Hepatocyte (in vitro differentiated cells): ENCODE results near the gene KRT78. TPM values are rescaled to one million over a fixed set of nuclear protein-coding genes. Genes with fewer than 3 reads are reported as not detected.
A peak's percentile ranks its signal among the peaks of the same experiment; 100 is the strongest.

Experiments used
- DNase-seq: peaks from one replicate; pipeline ENCODE4 v3.0.0-alpha.2; 2016; ENCODE audit warnings: low spot score
- H2AFZ ChIP-seq: fragments of 200-600 bp; sonication (generic); 2 replicates; pipeline ENCODE4 v1.6.0; 2016; ENCODE audit warnings: antibody characterized with exemption, mild to moderate bottlenecking
- H3K27ac ChIP-seq: fragments of 200-600 bp; sonication (generic); 2 replicates; pipeline ENCODE4 v1.5.1; 2016; ENCODE audit warnings: mild to moderate bottlenecking
- H3K27me3 ChIP-seq: fragments of 200-600 bp; sonication (generic); 2 replicates; pipeline ENCODE4 v1.6.1; 2016
- H3K36me3 ChIP-seq: fragments of 200-600 bp; sonication (generic); replicated peaks from 2 replicates; pipeline ENCODE4 v1.5.1; 2016; ENCODE audit warnings: low read depth; ENCODE audit not compliant: insufficient read depth
- H3K4me1 ChIP-seq: fragments of 200-600 bp; sonication (generic); 2 replicates; pipeline ENCODE4 v1.5.1; 2016; ENCODE audit warnings: mild to moderate bottlenecking, moderate library complexity; ENCODE audit not compliant: insufficient read depth
- H3K4me2 ChIP-seq: fragments of 200-600 bp; sonication (generic); 2 replicates; pipeline ENCODE4 v1.6.0; 2016
- H3K4me3 ChIP-seq: fragments of 200-600 bp; sonication (generic); 2 replicates; pipeline ENCODE4 v1.5.1; 2016; ENCODE audit warnings: mild to moderate bottlenecking
- H3K79me2 ChIP-seq: fragments of 200-600 bp; sonication (generic); 2 replicates; pipeline ENCODE4 v1.6.0; 2017; ENCODE audit warnings: mild to moderate bottlenecking
- H3K9me2 ChIP-seq: fragments of 200-600 bp; sonication (generic); replicated peaks from 2 replicates; pipeline ENCODE4 v1.6.0; 2017; ENCODE audit warnings: mild to moderate bottlenecking; ENCODE audit not compliant: insufficient read depth
- H3K9me3 ChIP-seq: fragments of 200-600 bp; sonication (generic); 2 replicates; pipeline ENCODE4 v1.5.1; 2016; ENCODE audit warnings: low read depth, mild to moderate bottlenecking
- H4K20me1 ChIP-seq: fragments of 200-600 bp; sonication (generic); 2 replicates; pipeline ENCODE4 v1.6.0; 2016; ENCODE audit warnings: mild to moderate bottlenecking; ENCODE audit not compliant: insufficient read depth, poor library complexity, severe bottlenecking
- EZH2 ChIP-seq: fragments of 200-600 bp; sonication (generic); IDR thresholded peaks from 2 replicates; pipeline ENCODE4 v1.6.1; 2016; ENCODE audit warnings: antibody characterized with exemption, mild to moderate bottlenecking, borderline replicate concordance
- EZH2phosphoT487 ChIP-seq: fragments of 200-600 bp; sonication (generic); IDR thresholded peaks from one replicate; pipeline ENCODE4 v1.6.1; 2018; ENCODE audit warnings: antibody characterized with exemption, mild to moderate bottlenecking, low read depth, moderate library complexity; ENCODE audit not compliant: unreplicated experiment, severe bottlenecking
- WGBS: methylation state at CpG from one replicate; pipeline ENCODE4 v1.1.6; 2016; ENCODE audit warnings: low lambda C conversion rate; ENCODE audit errors: missing lambda C conversion rate; 5-methylcytosine and 5-hydroxymethylcytosine counted together
- polyA plus RNA-seq: library from polyadenylated mRNA; unstranded; fragments of >200 nt; fragmentation: Nextera tagmentation; extraction: Ambion mirVana; gene quantifications from 2 replicates; pipeline ENCODE4 v1.2.1, GENCODE V29; 2016
- total RNA-seq: library from RNA; depleted of rRNA; stranded (reverse); fragments of >200 nt; gene quantifications from 2 replicates; pipeline ENCODE4 v1.2.3, GENCODE V29; 2014
- TF ChIP-seq, protein P1 (sequence below): fragments of 200-600 bp; sonication (generic); IDR thresholded peaks from 2 replicates; pipeline ENCODE4 v1.5.1; 2016; ENCODE audit warnings: antibody characterized with exemption, mild to moderate bottlenecking; ENCODE audit not compliant: poor library complexity

KRT78 gene
- total and polyA plus RNA-seq, 2 experiments from 2014 or later, result not detected

DNA sequence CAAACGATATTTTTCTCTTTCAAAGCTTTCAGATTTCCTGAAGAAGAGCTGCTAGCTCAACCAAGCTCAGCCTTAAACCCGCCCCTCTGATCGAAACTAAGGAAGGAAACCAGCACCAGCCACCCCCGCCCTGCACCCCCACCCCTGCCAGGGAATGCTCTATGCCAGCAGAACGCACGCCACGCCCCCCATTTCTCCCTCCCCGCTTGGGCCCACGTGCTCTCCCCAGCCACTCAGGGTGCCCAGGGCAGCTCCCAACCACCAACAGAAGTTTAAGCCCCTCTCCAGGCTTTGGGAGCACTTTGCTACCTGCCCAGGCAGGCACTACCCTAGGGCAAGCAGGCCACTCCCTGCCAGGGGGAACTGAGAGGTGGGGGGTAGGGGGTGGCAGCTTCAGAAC lies 18.8 kb upstream of the KRT78 start:
- H3K36me3 ChIP-seq, result no peaks in the 10 kb centered on the region
- 53% methylated on average over 7 of the region's 9 CpGs for WGBS
- H3K4me1 ChIP-seq, result peaks cover 20% of the 10 kb centered on the region
- H3K79me2 ChIP-seq, result no peaks in the 10 kb centered on the region
- H2AFZ ChIP-seq, result no peak overlapping the region
- H3K4me3 ChIP-seq, result no peak overlapping the region
- no peak overlapping the region for H3K27ac ChIP-seq
- no peak for DNase-seq
- H4K20me1 ChIP-seq, result no peaks in the 10 kb centered on the region
- H3K9me2 ChIP-seq, result no peaks in the 10 kb centered on the region
- no peaks in the 10 kb centered on the region for H3K27me3 ChIP-seq
- TF ChIP-seq, protein P1, sequence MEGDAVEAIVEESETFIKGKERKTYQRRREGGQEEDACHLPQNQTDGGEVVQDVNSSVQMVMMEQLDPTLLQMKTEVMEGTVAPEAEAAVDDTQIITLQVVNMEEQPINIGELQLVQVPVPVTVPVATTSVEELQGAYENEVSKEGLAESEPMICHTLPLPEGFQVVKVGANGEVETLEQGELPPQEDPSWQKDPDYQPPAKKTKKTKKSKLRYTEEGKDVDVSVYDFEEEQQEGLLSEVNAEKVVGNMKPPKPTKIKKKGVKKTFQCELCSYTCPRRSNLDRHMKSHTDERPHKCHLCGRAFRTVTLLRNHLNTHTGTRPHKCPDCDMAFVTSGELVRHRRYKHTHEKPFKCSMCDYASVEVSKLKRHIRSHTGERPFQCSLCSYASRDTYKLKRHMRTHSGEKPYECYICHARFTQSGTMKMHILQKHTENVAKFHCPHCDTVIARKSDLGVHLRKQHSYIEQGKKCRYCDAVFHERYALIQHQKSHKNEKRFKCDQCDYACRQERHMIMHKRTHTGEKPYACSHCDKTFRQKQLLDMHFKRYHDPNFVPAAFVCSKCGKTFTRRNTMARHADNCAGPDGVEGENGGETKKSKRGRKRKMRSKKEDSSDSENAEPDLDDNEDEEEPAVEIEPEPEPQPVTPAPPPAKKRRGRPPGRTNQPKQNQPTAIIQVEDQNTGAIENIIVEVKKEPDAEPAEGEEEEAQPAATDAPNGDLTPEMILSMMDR, result no peak
- TF ChIP-seq EZH2 (no peak), EZH2phosphoT487 (no peak)
- H3K9me3 ChIP-seq, result no peaks in the 10 kb centered on the region
- H3K4me2 ChIP-seq, result no peak overlapping the region

DNA sequence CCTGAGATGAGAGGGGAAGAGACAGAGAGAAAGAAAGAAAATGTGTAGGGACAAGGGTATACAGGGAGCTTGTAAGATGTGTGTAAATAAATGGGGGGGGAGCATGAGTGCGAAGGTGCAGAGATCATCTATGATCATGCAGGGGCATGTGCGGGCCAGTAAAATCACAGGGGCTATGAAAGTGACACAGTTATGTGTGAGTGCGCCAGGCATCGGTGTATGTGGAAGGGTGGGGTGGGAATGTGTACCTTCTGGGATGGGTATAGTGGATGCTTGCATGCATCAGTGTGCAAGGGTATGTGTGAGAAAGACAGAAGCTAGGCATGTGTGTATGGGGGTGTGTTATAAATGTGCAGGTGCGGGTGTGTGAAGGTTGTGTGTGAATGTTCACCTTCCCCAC lies 18.4 kb upstream of the KRT78 start:
- Histone ChIP-seq H3K4me1 (peaks cover 17% of the 10 kb centered on the region), H3K36me3 (no peaks in the 10 kb centered on the region), H4K20me1 (no peaks in the 10 kb centered on the region), H3K9me2 (no peaks in the 10 kb centered on the region), H3K4me3 (no peak overlapping the region), H3K27me3 (no peaks in the 10 kb centered on the region), H3K9me3 (no peaks in the 10 kb centered on the region), H3K79me2 (no peaks in the 10 kb centered on the region), H3K4me2 (no peak overlapping the region), H2AFZ (no peak overlapping the region), H3K27ac (no peak overlapping the region)
- TF ChIP-seq EZH2phosphoT487 (no peak), EZH2 (no peak)
- TF ChIP-seq, protein P1, result no peak
- WGBS, result 97% methylated on average over 5 of the region's 5 CpGs
- DNase-seq, result no peak

DNA sequence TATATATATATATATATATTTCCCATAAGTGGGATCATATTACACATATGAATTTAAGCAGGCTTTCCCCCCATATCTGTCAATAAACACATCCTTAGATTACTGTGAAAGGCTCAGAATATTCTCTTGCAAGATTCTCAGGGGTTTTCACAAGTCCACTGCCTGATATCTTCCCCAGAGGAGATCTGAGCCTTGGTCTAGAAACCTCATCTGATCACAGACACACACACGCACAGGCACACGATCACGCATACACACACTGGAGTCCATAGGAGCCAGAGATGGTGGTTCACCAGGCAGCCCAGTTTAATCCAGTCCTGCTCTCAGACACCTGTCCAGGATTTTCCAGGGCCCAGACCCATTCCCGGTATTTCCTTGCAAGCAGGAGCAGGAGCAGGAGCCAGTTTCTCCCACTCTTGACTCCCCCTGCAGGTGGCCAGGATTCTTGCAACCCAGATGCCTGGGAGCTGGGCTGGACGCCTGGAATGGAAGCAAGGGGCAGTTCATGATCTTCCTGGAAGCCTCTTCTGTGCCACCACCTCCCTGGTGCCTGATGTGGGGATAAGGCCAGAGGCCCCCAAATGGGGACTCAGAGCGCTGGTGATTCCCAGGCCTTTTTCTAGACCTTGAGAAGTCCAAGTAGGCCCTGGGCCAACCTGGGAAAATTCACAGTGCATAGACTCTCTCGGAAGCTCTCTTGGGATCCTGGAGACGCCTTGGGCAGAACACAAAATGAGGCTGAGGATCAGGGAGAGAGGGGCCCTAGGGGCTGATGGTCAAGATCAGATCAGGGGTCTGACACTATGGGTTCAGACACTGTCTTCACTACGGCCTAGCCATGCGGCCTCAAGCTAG lies 16.5 kb upstream of the KRT78 start:
- Histone ChIP-seq H3K79me2 (no peaks in the 10 kb centered on the region), H3K4me1 (no peaks in the 10 kb centered on the region), H3K27ac (no peak overlapping the region), H3K4me2 (no peak overlapping the region), H4K20me1 (no peaks in the 10 kb centered on the region), H2AFZ (no peak overlapping the region), H3K9me2 (no peaks in the 10 kb centered on the region), H3K9me3 (no peaks in the 10 kb centered on the region), H3K4me3 (no peak overlapping the region), H3K27me3 (no peaks in the 10 kb centered on the region), H3K36me3 (no peaks in the 10 kb centered on the region)
- WGBS, result 48% methylated on average over 10 of the region's 10 CpGs
- peak; percentile 90 for DNase-seq
- TF ChIP-seq EZH2 (no peak), EZH2phosphoT487 (no peak)
- TF ChIP-seq, protein P1, result peak; percentile 77
